ENCODE results near the gene RUBCN.
A peak's percentile ranks its signal among the peaks of the same experiment; 100 is the strongest.

Gene RUBCN

DNA sequence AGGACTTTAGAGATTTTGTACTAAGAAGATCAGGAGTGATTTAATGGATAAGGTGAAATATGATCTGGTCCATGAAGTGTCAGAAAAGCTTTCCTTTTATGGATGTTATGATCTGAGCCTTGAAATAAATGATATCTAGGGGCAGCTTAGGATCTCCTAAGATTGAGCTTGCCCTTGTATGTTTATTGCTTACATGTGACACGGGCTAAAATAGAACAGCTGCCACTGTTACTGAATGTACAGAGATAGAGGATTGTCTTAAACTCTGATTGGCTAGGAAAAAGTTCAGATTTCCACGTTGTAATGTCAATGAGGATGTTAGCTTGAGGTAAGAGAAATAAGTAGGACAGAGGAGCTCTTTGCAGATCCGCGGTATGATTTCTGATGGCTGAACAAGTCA, 21.8 kb upstream of the RUBCN start:
- DNase-seq (ENCODE audit: extremely low read depth, insufficient read length) = no peak
- peaks cover 7% of the 10 kb centered on the region for H3K36me3 ChIP-seq (ENCODE audit: control insufficient read depth, insufficient read depth, low read length)
- H3K27me3 ChIP-seq (replicated peaks; ENCODE audit: control insufficient read depth, insufficient read depth, low read length) = no peaks in the 10 kb centered on the region
- TF ChIP-seq, protein P1, sequence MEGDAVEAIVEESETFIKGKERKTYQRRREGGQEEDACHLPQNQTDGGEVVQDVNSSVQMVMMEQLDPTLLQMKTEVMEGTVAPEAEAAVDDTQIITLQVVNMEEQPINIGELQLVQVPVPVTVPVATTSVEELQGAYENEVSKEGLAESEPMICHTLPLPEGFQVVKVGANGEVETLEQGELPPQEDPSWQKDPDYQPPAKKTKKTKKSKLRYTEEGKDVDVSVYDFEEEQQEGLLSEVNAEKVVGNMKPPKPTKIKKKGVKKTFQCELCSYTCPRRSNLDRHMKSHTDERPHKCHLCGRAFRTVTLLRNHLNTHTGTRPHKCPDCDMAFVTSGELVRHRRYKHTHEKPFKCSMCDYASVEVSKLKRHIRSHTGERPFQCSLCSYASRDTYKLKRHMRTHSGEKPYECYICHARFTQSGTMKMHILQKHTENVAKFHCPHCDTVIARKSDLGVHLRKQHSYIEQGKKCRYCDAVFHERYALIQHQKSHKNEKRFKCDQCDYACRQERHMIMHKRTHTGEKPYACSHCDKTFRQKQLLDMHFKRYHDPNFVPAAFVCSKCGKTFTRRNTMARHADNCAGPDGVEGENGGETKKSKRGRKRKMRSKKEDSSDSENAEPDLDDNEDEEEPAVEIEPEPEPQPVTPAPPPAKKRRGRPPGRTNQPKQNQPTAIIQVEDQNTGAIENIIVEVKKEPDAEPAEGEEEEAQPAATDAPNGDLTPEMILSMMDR (IDR thresholded peaks at IDR 0.05; ENCODE audit: insufficient read depth, low read length, poor library complexity, severe bottlenecking) = no peak
- H3K4me3 ChIP-seq (replicated peaks; ENCODE audit: low read depth, low read length) = no peak overlapping the region

DNA sequence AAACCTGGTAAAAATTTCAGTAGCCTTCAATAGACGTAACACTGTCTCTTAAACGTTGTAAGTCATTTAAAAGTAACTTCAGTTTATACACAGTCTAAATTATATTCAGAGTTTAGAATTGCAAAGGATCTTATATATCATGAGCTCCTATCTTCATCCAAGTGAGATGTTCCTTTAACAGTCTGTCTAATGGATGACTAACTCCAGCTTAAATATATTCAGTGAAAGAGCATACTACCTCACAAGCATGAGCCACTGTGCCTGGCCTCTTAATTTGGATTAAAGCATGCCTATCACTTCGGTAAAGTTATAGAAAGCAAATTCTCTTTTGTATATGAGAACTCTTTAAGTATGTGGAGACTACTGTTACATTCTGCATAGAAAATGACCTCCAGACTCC, 20.0 kb upstream of the RUBCN start:
- Histone ChIP-seq H3K27me3 (replicated peaks; ENCODE audit: control insufficient read depth, insufficient read depth, low read length) (no peaks in the 10 kb centered on the region), H3K36me3 (ENCODE audit: control insufficient read depth, insufficient read depth, low read length) (peaks cover 5% of the 10 kb centered on the region), H3K4me3 (replicated peaks; ENCODE audit: low read depth, low read length) (no peak overlapping the region)
- TF ChIP-seq, protein P1 (IDR thresholded peaks at IDR 0.05; ENCODE audit: insufficient read depth, low read length, poor library complexity, severe bottlenecking) = no peak
- no peak for DNase-seq (ENCODE audit: extremely low read depth, insufficient read length)

DNA sequence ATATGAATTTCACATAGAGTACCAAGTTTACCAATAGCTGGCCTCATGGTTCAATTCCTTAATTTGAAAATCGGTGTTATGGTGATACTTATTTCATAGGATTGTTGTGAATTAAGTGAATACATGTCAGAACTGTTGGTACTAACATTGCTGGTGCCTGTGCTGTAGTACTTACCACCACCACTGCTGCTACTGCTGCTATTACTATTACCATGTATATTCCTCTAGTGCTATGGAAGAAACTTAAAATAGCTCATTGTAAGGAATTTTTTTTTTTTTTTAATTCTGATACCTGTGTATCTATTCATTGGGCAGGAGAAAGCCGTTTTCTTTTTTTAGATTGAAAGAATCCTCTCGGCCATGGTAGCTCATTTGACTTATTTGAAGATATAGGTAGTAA, 16.6 kb upstream of the RUBCN start:
- TF ChIP-seq, protein P1 (IDR thresholded peaks at IDR 0.05; ENCODE audit: insufficient read depth, low read length, poor library complexity, severe bottlenecking) = no peak
- DNase-seq (ENCODE audit: extremely low read depth, insufficient read length) = no peak
- Histone ChIP-seq H3K27me3 (replicated peaks; ENCODE audit: control insufficient read depth, insufficient read depth, low read length) (no peaks in the 10 kb centered on the region), H3K36me3 (ENCODE audit: control insufficient read depth, insufficient read depth, low read length) (peaks cover 4% of the 10 kb centered on the region), H3K4me3 (replicated peaks; ENCODE audit: low read depth, low read length) (no peak overlapping the region; the same call in 1 of the 2 replicates)

DNA sequence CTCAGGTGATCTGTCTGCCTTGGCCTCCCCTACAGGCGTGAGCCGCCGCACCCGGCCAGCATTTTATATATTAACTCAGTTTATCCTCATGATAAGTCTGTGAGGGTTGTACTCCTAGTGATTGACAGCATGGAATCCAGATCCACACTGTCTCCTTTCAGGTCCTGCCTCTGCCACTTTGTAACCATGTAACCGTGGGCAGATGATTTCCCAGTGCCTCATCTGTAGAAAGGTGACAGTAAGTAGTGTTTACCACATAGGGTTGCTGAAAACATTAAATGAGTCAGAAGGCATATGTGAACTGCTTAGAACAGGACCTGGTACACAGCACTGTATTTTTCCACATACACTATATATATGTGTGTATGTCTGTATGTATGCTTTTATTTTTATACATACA, 15.4 kb upstream of the RUBCN start:
- TF ChIP-seq, protein P1 (IDR thresholded peaks at IDR 0.05; ENCODE audit: insufficient read depth, low read length, poor library complexity, severe bottlenecking) = no peak
- DNase-seq (ENCODE audit: extremely low read depth, insufficient read length) = no peak
- Histone ChIP-seq H3K27me3 (replicated peaks; ENCODE audit: control insufficient read depth, insufficient read depth, low read length) (no peaks in the 10 kb centered on the region), H3K4me3 (replicated peaks; ENCODE audit: low read depth, low read length) (peak overlapping the region; percentile 89), H3K36me3 (ENCODE audit: control insufficient read depth, insufficient read depth, low read length) (peaks cover 2% of the 10 kb centered on the region)

DNA sequence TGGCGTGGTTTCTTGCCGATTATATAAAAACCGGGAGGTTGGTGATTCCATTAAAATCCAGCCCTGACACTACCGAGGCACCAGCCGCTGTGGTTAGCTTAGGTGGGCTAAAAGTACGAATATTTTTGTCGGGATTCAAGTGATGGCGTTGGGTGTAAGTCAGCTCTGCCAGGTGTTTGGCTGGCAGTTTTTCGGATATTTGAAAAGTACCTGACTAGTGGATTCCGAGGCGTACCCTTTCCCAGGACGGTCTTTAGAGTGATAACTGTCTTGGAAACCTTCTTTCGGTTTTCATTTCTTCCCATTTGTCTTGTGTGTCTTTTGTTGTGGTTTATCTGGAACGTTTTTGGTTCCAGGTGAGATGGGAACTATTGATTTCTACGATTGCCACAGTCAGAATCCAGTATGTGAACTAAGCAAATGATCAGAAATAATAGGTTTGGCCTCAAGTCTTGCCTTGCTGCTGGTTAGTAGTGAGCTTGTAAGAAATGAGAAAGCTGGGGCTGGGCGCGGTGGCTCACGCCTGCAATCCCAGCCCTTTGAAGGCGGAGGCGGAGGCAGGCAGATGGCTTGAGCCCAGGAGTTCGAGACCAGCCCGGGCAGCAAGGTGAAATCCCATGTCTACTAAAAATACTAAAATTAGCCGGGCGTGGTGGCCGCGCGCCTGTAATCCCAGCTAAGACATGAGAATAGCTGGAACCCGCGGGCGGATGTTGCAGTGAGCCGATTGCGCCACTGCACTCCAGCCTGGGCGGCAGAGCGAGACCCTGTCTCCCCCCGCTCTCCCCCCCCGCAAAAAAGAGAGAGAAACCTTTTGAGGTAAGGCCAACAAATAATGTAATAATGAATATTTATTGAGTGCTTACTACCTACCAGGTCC, 14.4 kb upstream of the RUBCN start:
- no peaks in the 10 kb centered on the region for H3K27me3 ChIP-seq (replicated peaks; ENCODE audit: control insufficient read depth, insufficient read depth, low read length)
- H3K36me3 ChIP-seq (ENCODE audit: control insufficient read depth, insufficient read depth, low read length) = no peaks in the 10 kb centered on the region; the same call in 1 of the 2 replicates
- peak; percentile 46 for DNase-seq (ENCODE audit: extremely low read depth, insufficient read length)
- peak overlapping the region; percentile 89 for H3K4me3 ChIP-seq (replicated peaks; ENCODE audit: low read depth, low read length)
- TF ChIP-seq, protein P1 (IDR thresholded peaks at IDR 0.05; ENCODE audit: insufficient read depth, low read length, poor library complexity, severe bottlenecking) = no peak
